A549 (cell line): ENCODE data around the gene GRIPAP1. TPM values are rescaled to one million over a fixed set of nuclear protein-coding genes. Genes with fewer than 3 reads are reported as not detected.

Experiments
- ATAC-seq, 2 experiments: fragments of 200-7000 bp in 1 of 2; fragments of >200 bp in 1 of 2; cut with Nextera tagmentation in 1 of 2; cut with Tn5 transposase in 1 of 2; 3 replicates each; pipeline versions ENCODE4 v1.8.0 to v1.9.1; 2018 to 2020; ENCODE audit warnings: mild to moderate bottlenecking in 1 of 2, moderate library complexity in 1 of 2
- CTCF ChIA-PET: fragments of 300-600 bp; sonication (Branson Sonifier 250); formaldehyde crosslinking; extraction: SDS; loops from one replicate; lab custom pipeline; 2021; ENCODE audit warnings: antibody characterized with exemption, inconsistent platforms; lab: Yijun Ruan, JAX
- POLR2A ChIA-PET: fragments of 350-600 bp; formaldehyde crosslinking; extraction: SDS; loops from one replicate; lab custom pipeline; 2021; ENCODE audit warnings: antibody characterized with exemption, inconsistent platforms; lab: Yijun Ruan, JAX
- DNase-seq, 2 experiments: peaks; one replicate each; pipeline versions ENCODE4 v3.0.0 to v3.0.0-alpha.2; 2011 to 2016; ENCODE audit warnings: low read depth in 1 of 2, low spot score in 1 of 2
- FAIRE-seq: peaks from 2 replicates; lab custom pipeline; 2011; peaks lifted over from hg19 to GRCh38; lab: Jason Lieb, UNC
- H3K27ac ChIP-seq, 2 experiments: fragments of >200 bp; sonication (Bioruptor Twin); formaldehyde crosslinking; 3 replicates each; pipeline ENCODE4 v1.5.1; 2016 to 2017
- H3K4me1 ChIP-seq: fragments of >200 bp; sonication (Bioruptor Twin); formaldehyde crosslinking; 3 replicates; pipeline ENCODE4 v1.6.1; 2016
- H3K4me2 ChIP-seq: fragments of >200 bp; sonication (Bioruptor Twin); formaldehyde crosslinking; 3 replicates; pipeline ENCODE4 v1.6.1; 2016
- H3K4me3 ChIP-seq: fragments of >200 bp; sonication (Bioruptor Twin); formaldehyde crosslinking; 3 replicates; pipeline ENCODE4 v1.5.1; 2016
- H3K9me3 ChIP-seq: fragments of >200 bp; sonication (Bioruptor Twin); formaldehyde crosslinking; 3 replicates; pipeline ENCODE4 v1.6.1; 2016
- ATOH8 ChIP-seq: fragments of 250-450 bp; sonication (Bioruptor Pico); IDR thresholded peaks from 2 replicates; pipeline ENCODE4 v1.5.0; 2020; ENCODE audit warnings: low read depth, mild to moderate bottlenecking, moderate library complexity
- CBX8 ChIP-seq: fragments of 200-600 bp; sonication (generic); IDR thresholded peaks from 2 replicates; pipeline ENCODE4 v1.6.1; 2016
- CEBPB ChIP-seq, 2 experiments: fragments of >200 bp in 1 of 2; sonication (Bioruptor Twin) in 1 of 2; formaldehyde crosslinking in 1 of 2; IDR thresholded peaks; 2 replicates each; pipeline ENCODE4 v1.6.1; 2012 to 2016
- CHD2 ChIP-seq: fragments of 150-350 bp; IDR thresholded peaks from 2 replicates; pipeline ENCODE4 v1.6.1; 2014; ENCODE audit warnings: low read length; ENCODE audit not compliant: partially characterized antibody
- CTCF ChIP-seq: fragments of >200 bp; sonication (Bioruptor Twin); formaldehyde crosslinking; IDR thresholded peaks from 3 replicates; pipeline ENCODE4 v1.5.1; 2016
- EHMT2 ChIP-seq: fragments of 200-600 bp; sonication (generic); IDR thresholded peaks from 2 replicates; pipeline ENCODE4 v1.6.1; 2016; ENCODE audit warnings: antibody characterized with exemption, low read depth, mild to moderate bottlenecking, moderate library complexity
- FOSL2 ChIP-seq, 2 experiments: fragments of 450-650 bp in 1 of 2; fragments of >200 bp in 1 of 2; sonication (Bioruptor Twin) in 1 of 2; formaldehyde crosslinking; IDR thresholded peaks; 2 replicates each; pipeline versions ENCODE4 v1.5.0 to v1.6.1; 2016 to 2020; ENCODE audit warnings: mild to moderate bottlenecking in 1 of 2, moderate library complexity in 1 of 2
- HES2 ChIP-seq: fragments of >200 bp; sonication (Bioruptor Twin); formaldehyde crosslinking; IDR thresholded peaks from 2 replicates; pipeline ENCODE4 v1.6.1; 2016
- KDM5A ChIP-seq: fragments of 200-600 bp; sonication (generic); IDR thresholded peaks from 2 replicates; pipeline ENCODE4 v1.6.1; 2016; ENCODE audit warnings: antibody characterized with exemption, mild to moderate bottlenecking
- MAFK ChIP-seq: fragments of 450-650 bp; IDR thresholded peaks from 2 replicates; pipeline ENCODE4 v1.6.1; 2014; ENCODE audit not compliant: partially characterized antibody
- MAZ ChIP-seq: fragments of 150-350 bp; IDR thresholded peaks from 2 replicates; pipeline ENCODE4 v1.6.1; 2014; ENCODE audit warnings: antibody characterized with exemption, low read depth, low read length, borderline replicate concordance
- RAD21 ChIP-seq, 2 experiments: fragments of >200 bp in 1 of 2; sonication (Bioruptor Twin) in 1 of 2; formaldehyde crosslinking in 1 of 2; IDR thresholded peaks in 1 of 2; conservative IDR thresholded peaks in 1 of 2; 2 replicates in 1 of 2; 3 replicates in 1 of 2; pipeline ENCODE4 v1.6.1; 2012 to 2018; ENCODE audit warnings: inconsistent platforms in 1 of 2
- SMC3 ChIP-seq: fragments of >200 bp; sonication (Bioruptor Twin); formaldehyde crosslinking; IDR thresholded peaks from 3 replicates; pipeline ENCODE4 v1.6.1; 2018; ENCODE audit warnings: inconsistent platforms
- SREBF2 ChIP-seq: fragments of 450-650 bp; IDR thresholded peaks from 2 replicates; pipeline ENCODE4 v1.6.1; 2014; ENCODE audit warnings: mild to moderate bottlenecking, moderate library complexity
- TP53 ChIP-seq: fragments of 250-450 bp; sonication (Bioruptor Pico); IDR thresholded peaks from 2 replicates; pipeline ENCODE4 v1.5.0; 2021; ENCODE audit warnings: mild to moderate bottlenecking, moderate library complexity
- ZSCAN20 ChIP-seq: fragments of 250-450 bp; sonication (Bioruptor Pico); IDR thresholded peaks from 2 replicates; pipeline ENCODE4 v1.8.0; 2022; ENCODE audit warnings: mild to moderate bottlenecking, moderate library complexity
- WGBS: methylation state at CpG from one replicate; pipeline ENCODE4 v1.1.6; 2017; ENCODE audit errors: missing lambda C conversion rate; 5-methylcytosine and 5-hydroxymethylcytosine counted together
- polyA plus RNA-seq, 4 experiments: library from polyadenylated mRNA; depleted of rRNA in 3 of 4; stranded (reverse); fragments of >200 nt; fragmentation: RNase III in 1 of 4; extraction: RNeasy Plus Mini Kit Qiagen cat#74134 plus additional on column Dnase treatment in 1 of 4; gene quantifications; 2 replicates in 3 of 4; 3 replicates in 1 of 4; pipeline ENCODE4 v1.2.3, GENCODE V29; 2011 to 2017
- TF ChIP-seq, protein P1 (sequence below): fragments of 200-600 bp; sonication (generic); IDR thresholded peaks from 2 replicates; pipeline ENCODE4 v1.6.1; 2016; ENCODE audit warnings: antibody characterized with exemption, mild to moderate bottlenecking, moderate library complexity
- TF ChIP-seq, protein P2 (sequence below): IDR thresholded peaks from 2 replicates; pipeline ENCODE4 v1.6.1; 2012
- TF ChIP-seq, protein P3 (sequence below): fragments of >200 bp; sonication (Bioruptor Twin); formaldehyde crosslinking; IDR thresholded peaks from 3 replicates; pipeline ENCODE4 v1.6.1; 2016

GRIPAP1 gene
- polyA plus RNA-seq, 2 of the 4 experiments (the other 2 are of a cell fraction) = 33.7 to 34.3 TPM

GRCh38 chrX:49019599-49020249 lies 17.7 kb upstream of the GRIPAP1 start:
- ChIA-PET POLR2A (no interaction called here), CTCF (no interaction called here)
- 78% methylated on average over 7 of the region's 7 CpGs for WGBS
- Histone ChIP-seq H3K27ac (no peak overlapping the region), H3K4me3 (no peak overlapping the region), H3K4me1 (no peaks in the 10 kb centered on the region), H3K9me3 (no peaks in the 10 kb centered on the region), H3K4me2 (no peak overlapping the region)
- FAIRE-seq = no peak
- ATAC-seq = no peak
- no peak for TF ChIP-seq EHMT2
- TF ChIP-seq, protein P1, sequence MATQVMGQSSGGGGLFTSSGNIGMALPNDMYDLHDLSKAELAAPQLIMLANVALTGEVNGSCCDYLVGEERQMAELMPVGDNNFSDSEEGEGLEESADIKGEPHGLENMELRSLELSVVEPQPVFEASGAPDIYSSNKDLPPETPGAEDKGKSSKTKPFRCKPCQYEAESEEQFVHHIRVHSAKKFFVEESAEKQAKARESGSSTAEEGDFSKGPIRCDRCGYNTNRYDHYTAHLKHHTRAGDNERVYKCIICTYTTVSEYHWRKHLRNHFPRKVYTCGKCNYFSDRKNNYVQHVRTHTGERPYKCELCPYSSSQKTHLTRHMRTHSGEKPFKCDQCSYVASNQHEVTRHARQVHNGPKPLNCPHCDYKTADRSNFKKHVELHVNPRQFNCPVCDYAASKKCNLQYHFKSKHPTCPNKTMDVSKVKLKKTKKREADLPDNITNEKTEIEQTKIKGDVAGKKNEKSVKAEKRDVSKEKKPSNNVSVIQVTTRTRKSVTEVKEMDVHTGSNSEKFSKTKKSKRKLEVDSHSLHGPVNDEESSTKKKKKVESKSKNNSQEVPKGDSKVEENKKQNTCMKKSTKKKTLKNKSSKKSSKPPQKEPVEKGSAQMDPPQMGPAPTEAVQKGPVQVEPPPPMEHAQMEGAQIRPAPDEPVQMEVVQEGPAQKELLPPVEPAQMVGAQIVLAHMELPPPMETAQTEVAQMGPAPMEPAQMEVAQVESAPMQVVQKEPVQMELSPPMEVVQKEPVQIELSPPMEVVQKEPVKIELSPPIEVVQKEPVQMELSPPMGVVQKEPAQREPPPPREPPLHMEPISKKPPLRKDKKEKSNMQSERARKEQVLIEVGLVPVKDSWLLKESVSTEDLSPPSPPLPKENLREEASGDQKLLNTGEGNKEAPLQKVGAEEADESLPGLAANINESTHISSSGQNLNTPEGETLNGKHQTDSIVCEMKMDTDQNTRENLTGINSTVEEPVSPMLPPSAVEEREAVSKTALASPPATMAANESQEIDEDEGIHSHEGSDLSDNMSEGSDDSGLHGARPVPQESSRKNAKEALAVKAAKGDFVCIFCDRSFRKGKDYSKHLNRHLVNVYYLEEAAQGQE = no peak
- TF ChIP-seq CTCF = no peak
- TF ChIP-seq, protein P2, sequence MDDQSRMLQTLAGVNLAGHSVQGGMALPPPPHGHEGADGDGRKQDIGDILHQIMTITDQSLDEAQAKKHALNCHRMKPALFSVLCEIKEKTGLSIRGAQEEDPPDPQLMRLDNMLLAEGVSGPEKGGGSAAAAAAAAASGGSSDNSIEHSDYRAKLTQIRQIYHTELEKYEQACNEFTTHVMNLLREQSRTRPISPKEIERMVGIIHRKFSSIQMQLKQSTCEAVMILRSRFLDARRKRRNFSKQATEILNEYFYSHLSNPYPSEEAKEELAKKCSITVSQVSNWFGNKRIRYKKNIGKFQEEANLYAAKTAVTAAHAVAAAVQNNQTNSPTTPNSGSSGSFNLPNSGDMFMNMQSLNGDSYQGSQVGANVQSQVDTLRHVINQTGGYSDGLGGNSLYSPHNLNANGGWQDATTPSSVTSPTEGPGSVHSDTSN = no peak
- TF ChIP-seq MAFK = no peak
- no peak for TF ChIP-seq ZSCAN20
- DNase-seq = no peak

DNA sequence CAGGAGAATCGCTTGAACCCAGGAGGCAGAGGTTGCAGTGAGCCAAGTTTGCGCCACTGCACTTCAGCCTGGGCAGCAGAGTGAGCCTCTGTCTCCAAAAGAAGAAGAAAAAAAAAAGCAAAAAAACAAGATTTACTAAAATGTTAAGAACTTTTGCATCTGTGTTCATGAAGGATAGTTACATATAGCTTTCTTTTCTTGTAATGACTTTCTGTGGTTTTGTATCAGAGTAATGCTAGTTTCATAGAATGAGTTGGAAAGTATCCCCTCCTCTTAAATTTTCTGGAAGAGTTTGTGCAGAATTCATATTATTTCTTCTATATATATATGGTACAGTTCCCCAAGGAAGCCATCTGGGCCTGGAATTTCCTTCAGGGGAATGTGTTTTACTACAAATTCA lies 17.0 kb upstream of the GRIPAP1 start:
- H3K4me1 ChIP-seq = no peaks in the 10 kb centered on the region
- CTCF ChIA-PET = no interaction called here
- no peak for ATAC-seq
- 92% methylated on average over 2 of the region's 2 CpGs for WGBS
- TF ChIP-seq CHD2 (no peak), CBX8 (no peak), TP53 (CRISPR knock-in tag) (no peak), RAD21 (conservative IDR thresholded peaks at IDR 0.05 in 1 of 2, IDR thresholded peaks at IDR 0.05 in 1 of 2) (no peak), SMC3 (no peak), SREBF2 (no peak), CEBPB (IDR thresholded peaks at IDR 0.05) (no peak), HES2 (no peak)
- FAIRE-seq = no peak
- DNase-seq = no peak
- H3K4me3 ChIP-seq = no peak overlapping the region
- no peak overlapping the region for H3K27ac ChIP-seq
- no peaks in the 10 kb centered on the region for H3K9me3 ChIP-seq
- POLR2A ChIA-PET = no interaction called here
- H3K4me2 ChIP-seq = no peak overlapping the region

GRCh38 chrX:49003696-49004095 lies 1.6 kb upstream of the GRIPAP1 start:
- no peak overlapping the region for H3K4me3 ChIP-seq
- no peak overlapping the region for H3K27ac ChIP-seq
- ATAC-seq (no peak), DNase-seq (no peak), FAIRE-seq (no peak)
- H3K9me3 ChIP-seq = no peaks in the 10 kb centered on the region
- no peak overlapping the region for H3K4me2 ChIP-seq
- CTCF ChIA-PET = no interaction called here
- POLR2A ChIA-PET = interaction anchor here (2.1 kb wide), 1 partner anchor 39 kb away, joined by 15 read pairs; the partner anchor contains the start of gene TFE3
- H3K4me1 ChIP-seq = peaks cover 5% of the 10 kb centered on the region; the same call in 1 of the 3 replicates
- no peak for TF ChIP-seq ATOH8 (CRISPR knock-in tag)
- TF ChIP-seq, protein P3, sequence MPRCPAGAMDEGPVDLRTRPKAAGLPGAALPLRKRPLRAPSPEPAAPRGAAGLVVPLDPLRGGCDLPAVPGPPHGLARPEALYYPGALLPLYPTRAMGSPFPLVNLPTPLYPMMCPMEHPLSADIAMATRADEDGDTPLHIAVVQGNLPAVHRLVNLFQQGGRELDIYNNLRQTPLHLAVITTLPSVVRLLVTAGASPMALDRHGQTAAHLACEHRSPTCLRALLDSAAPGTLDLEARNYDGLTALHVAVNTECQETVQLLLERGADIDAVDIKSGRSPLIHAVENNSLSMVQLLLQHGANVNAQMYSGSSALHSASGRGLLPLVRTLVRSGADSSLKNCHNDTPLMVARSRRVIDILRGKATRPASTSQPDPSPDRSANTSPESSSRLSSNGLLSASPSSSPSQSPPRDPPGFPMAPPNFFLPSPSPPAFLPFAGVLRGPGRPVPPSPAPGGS = no peak
- TF ChIP-seq MAZ = no peak
- TF ChIP-seq FOSL2 (IDR thresholded peaks at IDR 0.05) = no peak
- no peak for TF ChIP-seq FOSL2 (CRISPR knock-in tag; IDR thresholded peaks at IDR 0.05)
- no peak for TF ChIP-seq KDM5A
- TF ChIP-seq, all 56 proteins: peak for 0
- 86% methylated on average over 5 of the region's 5 CpGs for WGBS
